Naive thymus-derived CD8-positive, alpha-beta T cell (primary cell): ENCODE results near the gene KRT16. TPM values are rescaled to one million over a fixed set of nuclear protein-coding genes. Genes with fewer than 3 reads are reported as not detected.
A peak's percentile ranks its signal among the peaks of the same experiment; 100 is the strongest.
"Not testable (repeated sequence)": the region's sequence is repeated elsewhere in the genome, so short reads cannot be mapped to it uniquely, and the experiment has no call there.

Experiments used
- ATAC-seq, 2 donors: fragments of 150-1000 bp; cut with Tn5 transposase in 1 of 2; sonication (Bioruptor Pico), chemical (Tn5 transposase) in 1 of 2; 1 replicate in 1 of 2; 2 replicates in 1 of 2; pipeline ENCODE4 v1.10.0; 2021; ENCODE audit warnings: mild to moderate bottlenecking in 2 of 2, moderate library complexity in 2 of 2
- POLR2A ChIA-PET: fragments of 350-600 bp; sonication (Branson Sonifier 250); formaldehyde crosslinking; loops from one replicate; lab custom pipeline; 2021; ENCODE audit warnings: antibody characterized with exemption; lab: Charles Lee
- DNase-seq, 10 donors: peaks; one replicate each; pipeline versions ENCODE4 v3.0.0 to v3.0.0-alpha.2; 2020 to 2022
- H3K27ac Mint-ChIP-seq, 10 donors: one replicate each; pipeline ENCODE4 v1.8.0; 2020 to 2022; ENCODE audit warnings: mild to moderate bottlenecking in 10 of 10, mixed read lengths in 10 of 10, moderate library complexity in 4 of 10, inconsistent platforms in 1 of 10
- H3K27me3 Mint-ChIP-seq, 5 donors: one replicate each; pipeline ENCODE4 v1.8.0; 2021 to 2022; ENCODE audit warnings: mixed read lengths in 5 of 5
- H3K36me3 Mint-ChIP-seq, 3 donors: one replicate each; pipeline ENCODE4 v1.8.0; 2020 to 2022; ENCODE audit warnings: mixed read lengths in 3 of 3, mild to moderate bottlenecking in 2 of 3, inconsistent platforms in 1 of 3
- H3K4me1 Mint-ChIP-seq, 4 donors: one replicate each; pipeline ENCODE4 v1.8.0; 2021 to 2022; ENCODE audit warnings: mixed read lengths in 4 of 4
- H3K4me3 Mint-ChIP-seq, 10 donors: one replicate each; pipeline ENCODE4 v1.8.0; 2020 to 2022; ENCODE audit warnings: mild to moderate bottlenecking in 10 of 10, mixed read lengths in 10 of 10, moderate library complexity in 6 of 10, inconsistent platforms in 1 of 10
- H3K9me3 Mint-ChIP-seq, 9 donors: one replicate each; pipeline ENCODE4 v1.8.0; 2020 to 2022; ENCODE audit warnings: mixed read lengths in 9 of 9, mild to moderate bottlenecking in 3 of 9, inconsistent platforms in 1 of 9, moderate library complexity in 1 of 9
- polyA plus RNA-seq, 3 donors: library from polyadenylated mRNA; unstranded; fragments of 300-500 nt; fragmentation: Illumina TruSeq; gene quantifications; one replicate each; pipeline ENCODE4 v1.2.3, GENCODE V29; 2021
- total RNA-seq, 8 experiments: library from RNA in 2 of 8; stranded (reverse) in 2 of 8; gene quantifications; one replicate each; pipeline ENCODE4 v1.2.3 and lab custom pipeline; 2021 to 2026

KRT16 gene
- total and polyA plus RNA-seq, 5 experiments from 2014 or later = not detected

GRCh38 chr17:41613277-41614082, 913 bp upstream of the KRT16 start:
- peak in 1 of 10 donors; percentile 28 for DNase-seq
- Mint-ChIP-seq H3K27me3 (peaks cover 5 to 33% (median 18%) of the 10 kb centered on the region in 5 donors), H3K4me1 (peaks cover 0 to 1% (median 0%) of the 10 kb centered on the region in 4 donors), H3K4me3 (no peak overlapping the region), H3K36me3 (no peaks in the 10 kb centered on the region), H3K27ac (no peak overlapping the region), H3K9me3 (peaks cover 0 to 5% (median 0%) of the 10 kb centered on the region in 9 donors)
- POLR2A ChIA-PET = no interaction called here
- ATAC-seq = no peak

GRCh38 chr17:41610965-41611640, 1.5 kb downstream of the KRT16 start:
- peak in 1 of 10 donors; percentile 44 for DNase-seq
- H3K27ac Mint-ChIP-seq = peak overlapping the region in 2 of 10 donors; percentile 29 to 38
- H3K4me1 Mint-ChIP-seq = peaks cover 0 to 1% (median 0%) of the 10 kb centered on the region in 4 donors
- peaks cover 5 to 42% (median 28%) of the 10 kb centered on the region in 5 donors for H3K27me3 Mint-ChIP-seq
- H3K36me3 Mint-ChIP-seq = peaks cover 7 to 15% (median 8%) of the 10 kb centered on the region in 3 donors
- POLR2A ChIA-PET = no interaction called here
- H3K9me3 Mint-ChIP-seq = peaks cover 6 to 23% (median 17%) of the 10 kb centered on the region in 9 donors
- H3K4me3 Mint-ChIP-seq = no peak overlapping the region
- no peak for ATAC-seq

GRCh38 chr17:41610061-41610517, 2.5 kb downstream of the KRT16 start:
- H3K4me3 Mint-ChIP-seq, ATAC-seq, H3K27ac Mint-ChIP-seq, H3K4me1 Mint-ChIP-seq, POLR2A ChIA-PET: not testable (repeated sequence)
- H3K9me3 Mint-ChIP-seq = peaks cover 7 to 32% (median 21%) of the 10 kb centered on the region in 9 donors
- H3K27me3 Mint-ChIP-seq = peaks cover 8 to 45% (median 32%) of the 10 kb centered on the region in 5 donors
- peak in 1 of 10 donors; percentile 45 for DNase-seq
- peaks cover 7 to 20% (median 10%) of the 10 kb centered on the region in 3 donors for H3K36me3 Mint-ChIP-seq

GRCh38 chr17:41606930-41607329, 5.6 kb downstream of the KRT16 start:
- H3K36me3 Mint-ChIP-seq = peaks cover 7 to 20% (median 10%) of the 10 kb centered on the region in 3 donors
- H3K27me3 Mint-ChIP-seq = peaks cover 15 to 58% (median 40%) of the 10 kb centered on the region in 5 donors
- peaks cover 7 to 37% (median 23%) of the 10 kb centered on the region in 9 donors for H3K9me3 Mint-ChIP-seq
- POLR2A ChIA-PET, H3K4me1 Mint-ChIP-seq, H3K27ac Mint-ChIP-seq, DNase-seq, H3K4me3 Mint-ChIP-seq, ATAC-seq: not testable (repeated sequence)

- Mint-ChIP-seq H3K9me3 (peaks cover 6 to 27% (median 19%) of the 10 kb centered on the region in 9 donors), H3K4me3 (no peak overlapping the region), H3K4me1 (peaks cover 0 to 2% (median 0%) of the 10 kb centered on the region in 4 donors), H3K27me3 (peaks cover 12 to 38% (median 32%) of the 10 kb centered on the region in 5 donors), H3K36me3 (peaks cover 7 to 17% (median 10%) of the 10 kb centered on the region in 3 donors), H3K27ac (no peak overlapping the region)
- POLR2A ChIA-PET = no interaction called here
- no peak for ATAC-seq
- no peak for DNase-seq
Measured at GRCh38 chr17:41602524-41602923, 10.0 kb downstream of the KRT16 start.

GRCh38 chr17:41600318-41600717, 12.2 kb downstream of the KRT16 start:
- Mint-ChIP-seq H3K27me3 (peaks cover 11 to 28% (median 20%) of the 10 kb centered on the region in 5 donors), H3K9me3 (peaks cover 0 to 7% (median 0%) of the 10 kb centered on the region in 9 donors)
- no peak for ATAC-seq

GRCh38 chr17:41599680-41600079, 12.9 kb downstream of the KRT16 start:
- Mint-ChIP-seq H3K27me3 (peaks cover 12 to 35% (median 24%) of the 10 kb centered on the region in 5 donors), H3K4me3 (no peak overlapping the region), H3K4me1 (peaks cover 0 to 2% (median 0%) of the 10 kb centered on the region in 4 donors), H3K36me3 (no peaks in the 10 kb centered on the region), H3K9me3 (peaks cover 0 to under 1% (median 0%) of the 10 kb centered on the region in 9 donors), H3K27ac (no peak overlapping the region)
- no peak for ATAC-seq
- DNase-seq = no peak
- POLR2A ChIA-PET = no interaction called here

More at GRCh38 chr17:41600318-41600717, 12.2 kb downstream of the KRT16 start:
- Mint-ChIP-seq H3K4me3 (no peak overlapping the region), H3K36me3 (peaks cover 0 to 2% (median 0%) of the 10 kb centered on the region in 3 donors), H3K4me1 (peaks cover 0 to 2% (median 0%) of the 10 kb centered on the region in 4 donors), H3K27ac (no peak overlapping the region)
- POLR2A ChIA-PET = no interaction called here
- no peak for DNase-seq

GRCh38 chr17:41595585-41595984, 17.0 kb downstream of the KRT16 start:
- no peak for DNase-seq

GRCh38 chr17:41594363-41594915, 18.1 kb downstream of the KRT16 start:
- DNase-seq (no peak), ATAC-seq (no peak)
- H3K27me3 Mint-ChIP-seq = peaks cover 12 to 26% (median 18%) of the 10 kb centered on the region in 5 donors
- peak overlapping the region in 1 of 10 donors; percentile 35 for H3K4me3 Mint-ChIP-seq
- H3K4me1 Mint-ChIP-seq = peaks cover 0 to 2% (median 0%) of the 10 kb centered on the region in 4 donors
- no peaks in the 10 kb centered on the region for H3K9me3 Mint-ChIP-seq
- H3K36me3 Mint-ChIP-seq = peaks cover 0 to 2% (median 0%) of the 10 kb centered on the region in 3 donors
- H3K27ac Mint-ChIP-seq = no peak overlapping the region
- POLR2A ChIA-PET = no interaction called here

More at GRCh38 chr17:41595585-41595984, 17.0 kb downstream of the KRT16 start:
- Mint-ChIP-seq H3K9me3 (no peaks in the 10 kb centered on the region), H3K27me3 (peaks cover 9 to 22% (median 15%) of the 10 kb centered on the region in 5 donors), H3K36me3 (no peaks in the 10 kb centered on the region), H3K4me1 (peaks cover 0 to 2% (median 0%) of the 10 kb centered on the region in 4 donors), H3K27ac (peak overlapping the region in 2 of 10 donors; percentile 27 to 62), H3K4me3 (no peak overlapping the region)
- POLR2A ChIA-PET = no interaction called here
- no peak for ATAC-seq

GRCh38 chr17:41593306-41593981, 19.1 kb downstream of the KRT16 start:
- no peak overlapping the region for H3K27ac Mint-ChIP-seq
- POLR2A ChIA-PET = no interaction called here
- no peak for DNase-seq

GRCh38 chr17:41592601-41593305, 19.8 kb downstream of the KRT16 start:
- POLR2A ChIA-PET = no interaction called here
- H3K27me3 Mint-ChIP-seq = peaks cover 12 to 32% (median 19%) of the 10 kb centered on the region in 5 donors
- H3K27ac Mint-ChIP-seq = no peak overlapping the region
- ATAC-seq = no peak
- H3K9me3 Mint-ChIP-seq = no peaks in the 10 kb centered on the region
- H3K36me3 Mint-ChIP-seq = peaks cover 0 to 2% (median 0%) of the 10 kb centered on the region in 3 donors
- peaks cover 0 to under 1% (median 0%) of the 10 kb centered on the region in 4 donors for H3K4me1 Mint-ChIP-seq
- no peak overlapping the region for H3K4me3 Mint-ChIP-seq
- DNase-seq = no peak

More at GRCh38 chr17:41593306-41593981, 19.1 kb downstream of the KRT16 start:
- Mint-ChIP-seq H3K36me3 (peaks cover 0 to 2% (median 0%) of the 10 kb centered on the region in 3 donors), H3K27me3 (peaks cover 12 to 32% (median 19%) of the 10 kb centered on the region in 5 donors), H3K4me3 (no peak overlapping the region), H3K9me3 (no peaks in the 10 kb centered on the region), H3K4me1 (peaks cover 0 to 2% (median 0%) of the 10 kb centered on the region in 4 donors)
- ATAC-seq = no peak
